HG03469 (cell line): ENCODE measurements around the gene SUPT5H.
"Not testable (repeated sequence)": the region's sequence is repeated elsewhere in the genome, so short reads cannot be mapped to it uniquely, and the experiment has no call there.

Source experiments
- ATAC-seq: cut with Tn5 transposase; IDR thresholded peaks from one replicate; pipeline ENCODE4 v1.9.1; 2021; ENCODE audit warnings: mild to moderate bottlenecking, moderate library complexity, moderate number of reproducible peaks; ENCODE audit not compliant: unreplicated experiment

The SUPT5H gene

GRCh38 chr19:39424934-39425333, 20.4 kb upstream of the SUPT5H start:
- no peak for ATAC-seq

DNA sequence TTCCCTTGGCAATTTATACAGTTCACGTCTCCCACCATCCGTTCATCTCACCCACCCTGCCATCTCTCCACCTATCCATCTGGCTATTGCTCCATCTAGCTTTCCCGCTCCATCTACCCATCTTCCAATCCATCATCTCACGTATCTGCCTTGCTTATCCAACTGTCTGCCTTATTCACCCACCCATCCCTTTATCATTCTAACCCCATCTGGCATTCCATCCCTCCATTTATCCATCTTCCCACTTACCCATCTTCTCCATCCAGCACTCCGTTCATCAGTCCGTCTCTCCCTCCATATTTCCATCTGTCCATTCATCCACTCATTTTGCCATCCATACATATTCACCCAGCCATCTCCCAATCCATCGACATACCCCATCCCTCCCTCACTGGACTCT, 19.6 kb upstream of the SUPT5H start:
- no peak for ATAC-seq

GRCh38 chr19:39426170-39426569, 19.2 kb upstream of the SUPT5H start:
- no peak for ATAC-seq

DNA sequence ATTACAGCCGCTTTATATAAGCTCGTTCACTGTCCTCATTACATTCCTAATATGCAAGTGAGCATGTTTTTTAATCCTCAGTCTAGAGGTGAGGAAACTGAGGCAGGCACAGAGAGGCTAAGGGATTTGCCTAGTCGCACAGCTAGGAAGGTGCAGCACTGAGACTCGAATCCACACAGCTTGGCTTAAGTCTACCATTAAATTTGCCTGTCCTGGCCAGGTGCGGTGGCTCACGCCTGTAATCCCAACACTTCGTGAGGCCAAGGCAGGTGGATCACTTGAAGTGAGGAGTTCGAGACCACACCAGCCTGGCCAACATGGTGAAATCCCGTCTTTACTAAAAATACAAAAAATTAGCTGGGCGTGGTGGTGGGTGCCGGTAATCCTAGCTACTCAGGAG, 17.7 kb upstream of the SUPT5H start:
- ATAC-seq: no peak

GRCh38 chr19:39428283-39429112, 16.9 kb upstream of the SUPT5H start:
- ATAC-seq: no peak

DNA sequence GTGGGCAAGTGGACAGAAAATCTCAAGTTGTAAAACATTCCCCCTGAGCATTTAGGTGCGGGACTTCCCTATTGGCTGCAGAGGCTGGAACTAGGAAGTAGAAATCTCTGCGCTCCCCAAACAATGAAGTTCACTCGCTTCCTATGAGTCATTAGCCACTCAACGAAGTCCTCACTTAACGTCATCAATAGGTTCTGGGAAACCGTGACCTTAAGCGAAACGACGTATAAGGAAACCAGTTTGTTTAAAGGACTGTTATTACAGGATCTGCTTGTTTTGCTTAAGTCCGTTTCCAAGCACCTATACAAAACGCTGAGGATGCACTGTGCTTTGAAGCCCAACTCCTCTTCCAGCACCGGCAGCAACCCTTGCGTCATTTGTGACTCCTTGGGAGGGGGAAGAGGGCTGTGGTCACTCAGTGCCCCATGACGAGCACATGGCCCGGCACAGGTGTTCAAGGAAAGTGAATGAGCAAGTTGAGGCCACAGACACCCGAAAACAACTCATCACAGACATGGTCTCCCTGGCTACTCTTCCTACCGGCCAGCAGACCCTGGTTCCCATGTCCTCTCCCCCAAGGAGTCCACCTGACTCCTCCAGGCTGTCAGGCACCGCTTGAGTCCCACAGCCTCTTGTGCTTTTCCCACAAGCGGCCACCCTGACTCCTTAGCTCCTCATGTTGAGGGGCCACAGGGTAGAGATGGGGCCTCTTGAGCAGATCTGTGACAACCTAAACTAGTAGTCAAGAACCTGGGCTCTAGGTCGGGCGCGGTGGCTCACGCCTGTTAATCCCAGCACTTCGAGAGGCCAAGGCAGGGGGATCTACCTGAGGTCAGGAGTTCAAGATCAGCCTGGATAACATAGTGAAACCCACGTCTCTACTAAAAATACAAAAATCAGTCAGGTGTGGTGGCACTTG, 14.4 kb upstream of the SUPT5H start:
- peak; percentile 33 for ATAC-seq

- no peak for ATAC-seq
Observed at GRCh38 chr19:39432677-39433025, 12.7 kb upstream of the SUPT5H start.

DNA sequence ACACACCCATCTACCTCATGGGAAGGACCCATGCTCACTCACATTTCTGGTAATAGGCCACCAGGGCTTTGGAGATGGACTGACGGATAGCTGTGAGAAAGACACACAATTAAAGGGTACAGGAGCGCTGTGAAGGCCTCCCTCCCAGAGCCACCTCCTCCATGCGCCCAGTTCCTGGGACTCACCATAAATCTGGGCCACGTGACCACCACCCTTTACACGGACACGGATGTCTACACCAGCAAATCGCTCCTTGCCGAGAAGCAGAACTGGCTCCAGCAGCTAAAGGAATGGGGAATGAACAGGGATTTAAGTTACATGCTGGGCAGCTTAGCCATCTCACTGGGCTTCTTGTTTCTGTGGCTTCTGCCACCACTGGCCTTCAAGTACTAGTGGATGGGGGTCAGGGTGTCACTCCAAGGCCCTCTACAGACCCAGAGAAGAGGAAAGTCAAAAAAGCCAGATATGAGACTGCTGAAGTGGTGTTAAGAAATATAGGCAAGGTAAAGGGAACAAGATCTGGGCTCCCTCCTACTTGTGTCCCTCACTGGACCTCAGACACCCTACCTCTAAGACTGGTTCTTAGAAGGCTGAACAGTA, 11.8 kb upstream of the SUPT5H start:
- no peak for ATAC-seq

GRCh38 chr19:39434123-39435076, 11.0 kb upstream of the SUPT5H start:
- ATAC-seq: no peak

GRCh38 chr19:39435499-39436349, 9.7 kb upstream of the SUPT5H start, which contains the start of gene RPS16:
TSS of gene RPS16 (minus strand) at chr19:39435949. CDS start at chr19:39435895, 54 bp downstream.
- peak; percentile 31 for ATAC-seq

- ATAC-seq: no peak
Observed at GRCh38 chr19:39436350-39436716, 9.0 kb upstream of the SUPT5H start.

GRCh38 chr19:39438270-39438934, 7.0 kb upstream of the SUPT5H start:
- no peak for ATAC-seq

DNA sequence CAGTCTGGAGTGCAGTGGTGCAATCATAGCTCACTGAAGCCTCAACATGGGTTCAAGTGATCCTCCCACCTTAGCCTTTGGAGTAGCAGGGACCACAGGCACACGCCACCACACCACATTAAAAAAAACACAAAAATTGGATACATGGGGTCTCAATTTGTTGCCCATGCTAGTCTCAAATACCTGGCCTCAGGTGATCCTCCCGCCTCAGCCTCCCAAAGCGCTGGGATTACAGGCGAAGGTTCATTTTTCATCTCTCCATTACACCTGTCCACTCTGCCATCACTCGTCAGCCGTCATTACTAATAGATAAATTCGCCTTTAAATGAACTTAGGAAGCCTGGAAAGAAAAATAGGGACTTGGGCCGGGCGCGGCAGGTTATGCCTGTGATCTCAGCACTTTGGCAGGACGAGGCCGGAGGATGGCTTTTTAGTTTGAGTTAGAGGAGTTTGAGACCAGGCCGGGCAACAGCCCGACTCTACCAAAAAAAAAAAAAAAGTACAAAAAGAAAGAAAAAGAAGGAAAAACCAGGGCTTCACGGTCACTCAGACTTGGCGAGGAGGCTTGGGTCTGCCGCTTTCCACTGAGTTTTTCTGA, 685 bp upstream of the SUPT5H start:
- ATAC-seq: no peak

- no peak for ATAC-seq
Observed at GRCh38 chr19:39446365-39447084, 1.1 kb downstream of the SUPT5H start.

GRCh38 chr19:39448271-39448670, 2.9 kb downstream of the SUPT5H start:
- ATAC-seq: no peak

- ATAC-seq: no peak
Observed at GRCh38 chr19:39449116-39449797, 3.9 kb downstream of the SUPT5H start.

DNA sequence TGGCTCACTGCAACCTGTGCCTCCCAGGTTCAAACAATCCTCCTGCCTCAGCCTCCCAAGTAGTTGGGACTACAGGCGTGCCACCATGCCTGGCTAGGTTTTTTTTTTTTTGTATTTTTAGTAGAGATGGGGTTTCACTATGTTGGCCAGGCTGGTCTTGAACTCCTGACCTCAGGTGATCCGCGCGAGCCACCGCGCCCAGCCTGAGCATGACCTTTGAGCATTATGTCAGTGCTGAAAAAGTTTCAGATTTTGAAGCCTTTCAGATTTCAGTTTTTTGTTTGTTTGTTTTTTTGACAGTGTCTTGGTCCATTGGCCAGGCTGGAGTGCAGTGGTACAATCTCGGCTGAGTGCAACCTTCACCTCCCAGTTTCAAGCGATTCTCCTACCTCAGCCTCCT, 5.9 kb downstream of the SUPT5H start:
- ATAC-seq: not testable (repeated sequence)
